Fibroblast of skin of abdomen (primary cell): ENCODE measurements around the gene NTN3.
"Not testable (repeated sequence)": the region's sequence is repeated elsewhere in the genome, so short reads cannot be mapped to it uniquely, and the experiment has no call there.

ENCODE experiments used
- DNase-seq: peaks from one replicate; pipeline ENCODE4 v3.0.0-alpha.2; 2013

The NTN3 gene

DNA sequence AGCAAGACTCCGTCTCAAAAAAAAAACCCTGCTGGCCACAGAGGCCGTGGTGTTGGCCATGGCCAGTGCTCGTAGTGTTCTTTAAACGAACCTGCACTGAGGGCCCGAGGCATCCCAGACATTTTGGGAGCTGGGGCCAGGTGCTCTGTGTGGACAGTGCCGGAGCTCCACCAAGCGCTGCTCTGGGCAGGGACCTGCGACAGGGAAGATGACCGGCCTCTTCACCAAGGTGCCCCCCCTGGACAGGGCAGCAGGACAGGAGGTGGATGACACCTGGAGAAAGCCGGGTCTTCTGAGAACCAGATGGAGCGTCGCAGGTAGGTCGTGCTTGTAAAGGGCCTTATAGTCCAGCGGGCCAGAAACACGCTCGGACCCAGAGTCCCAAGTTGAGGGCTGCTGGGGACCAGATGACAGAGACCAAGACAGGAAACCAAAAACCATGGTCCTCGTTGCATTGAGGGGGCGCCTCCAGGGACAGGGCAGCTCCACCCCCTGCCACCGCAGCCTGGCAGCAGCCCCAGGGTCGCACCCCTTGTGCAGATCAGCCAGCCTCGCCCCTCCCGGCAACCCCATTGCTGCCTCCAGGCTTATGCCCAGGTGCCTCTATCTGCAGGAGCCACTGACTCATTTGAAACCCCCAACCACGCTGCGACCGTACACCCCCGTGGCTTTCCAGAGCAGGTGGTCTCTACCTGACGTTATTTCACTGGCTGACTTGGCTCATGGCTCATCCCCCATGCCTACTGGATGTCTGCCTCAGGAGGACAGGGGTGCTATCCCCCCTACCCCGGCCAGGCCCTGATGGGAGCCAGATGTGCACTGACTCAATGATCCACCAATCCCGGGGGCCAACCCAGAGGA is 4.2 kb upstream of the NTN3 start:
- DNase-seq = no peak

DNA sequence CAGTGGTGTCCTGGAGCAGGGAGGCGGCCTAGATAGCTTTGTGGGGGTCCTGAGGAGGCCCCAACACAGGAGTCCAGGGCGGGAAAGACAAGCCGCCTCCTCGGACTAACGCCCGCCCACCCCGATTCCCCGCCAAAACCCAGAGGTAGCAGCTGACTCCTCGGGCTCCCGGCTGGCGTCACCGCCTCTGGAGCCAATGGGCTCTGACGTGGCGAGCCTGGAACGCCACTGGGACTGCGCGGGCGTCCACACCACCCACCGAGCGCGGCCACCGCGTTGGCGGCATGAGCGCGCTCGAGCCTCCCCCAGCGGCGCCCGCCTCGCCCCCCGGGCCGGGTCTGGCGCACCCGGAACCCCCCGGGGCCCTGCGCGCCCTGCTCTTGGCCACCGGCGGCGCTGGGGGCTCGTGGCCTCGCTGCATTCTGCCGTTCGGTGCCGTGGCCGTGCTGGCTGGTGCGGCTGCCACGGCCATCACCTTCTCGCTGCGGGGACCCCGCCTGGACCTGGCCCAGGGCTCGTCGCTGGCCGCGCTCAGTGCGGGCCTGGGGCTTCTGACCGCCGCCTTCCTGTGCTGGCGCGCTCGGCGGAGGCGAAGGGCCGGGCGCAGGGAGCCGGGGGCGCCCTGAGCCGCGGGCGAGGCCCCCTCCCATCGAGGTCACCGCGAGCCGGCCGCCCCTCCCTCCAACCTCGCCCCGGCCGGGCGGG is 3.4 kb upstream of the NTN3 start:
- DNase-seq = peak; percentile 80

DNA sequence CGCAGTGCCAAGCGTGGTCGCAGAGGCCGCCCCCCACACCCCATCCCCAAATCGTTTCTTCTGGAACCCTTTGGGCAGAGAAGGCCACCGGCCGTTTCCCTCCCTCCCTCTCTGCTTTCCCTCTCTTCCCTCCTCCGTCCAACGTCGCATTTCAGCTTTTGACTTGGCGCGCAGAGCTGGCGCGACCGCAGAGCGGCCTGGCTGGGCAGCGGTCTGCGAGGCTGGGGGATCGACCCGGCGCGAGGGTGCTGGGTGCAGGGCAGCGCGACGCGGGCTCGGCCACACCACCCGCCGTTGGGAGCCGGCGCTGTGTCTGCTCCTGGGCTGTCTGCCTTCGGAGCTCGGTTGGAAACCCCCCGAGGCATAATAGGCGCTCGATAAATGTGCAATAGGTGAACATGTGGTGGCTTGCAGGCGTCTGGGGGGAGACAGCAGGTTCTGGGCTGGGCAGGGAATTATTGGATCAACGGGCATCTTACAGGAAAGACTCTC is 2.8 kb upstream of the NTN3 start:
- DNase-seq = no peak

DNA sequence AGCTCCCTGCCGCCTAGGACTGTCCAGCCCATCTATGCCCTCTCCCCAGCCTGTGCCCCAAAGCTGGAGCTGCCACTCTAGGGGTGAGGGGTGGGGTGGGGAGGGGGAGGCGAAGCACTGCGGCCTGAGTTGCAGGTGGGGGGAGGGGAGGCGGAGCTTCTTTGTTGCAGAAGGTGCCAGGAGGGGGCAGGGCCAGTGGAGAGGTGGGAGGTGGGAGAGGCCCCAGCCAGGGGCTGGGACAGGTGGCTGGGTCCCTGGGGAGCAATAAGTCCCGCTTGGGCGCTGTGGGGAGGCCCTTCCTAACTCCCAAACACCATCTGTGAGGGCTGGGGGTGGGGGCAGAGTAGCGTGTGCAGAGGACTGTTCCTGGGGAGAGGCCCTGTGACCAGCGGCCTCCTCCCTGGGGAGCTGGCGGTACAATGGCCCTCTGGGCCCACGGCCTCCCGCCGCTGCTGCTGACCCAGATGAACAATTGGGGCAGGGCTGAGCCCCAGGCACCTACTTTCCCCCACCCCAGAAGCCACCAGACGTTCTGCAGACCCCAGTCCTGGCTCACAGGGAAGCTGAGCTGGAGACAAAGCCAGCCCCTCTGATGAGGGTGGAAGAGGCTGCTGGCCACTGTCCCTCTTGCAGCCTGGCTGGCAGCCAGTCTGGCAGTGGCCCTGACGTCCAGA is 2.2 kb upstream of the NTN3 start:
- DNase-seq = no peak

DNA sequence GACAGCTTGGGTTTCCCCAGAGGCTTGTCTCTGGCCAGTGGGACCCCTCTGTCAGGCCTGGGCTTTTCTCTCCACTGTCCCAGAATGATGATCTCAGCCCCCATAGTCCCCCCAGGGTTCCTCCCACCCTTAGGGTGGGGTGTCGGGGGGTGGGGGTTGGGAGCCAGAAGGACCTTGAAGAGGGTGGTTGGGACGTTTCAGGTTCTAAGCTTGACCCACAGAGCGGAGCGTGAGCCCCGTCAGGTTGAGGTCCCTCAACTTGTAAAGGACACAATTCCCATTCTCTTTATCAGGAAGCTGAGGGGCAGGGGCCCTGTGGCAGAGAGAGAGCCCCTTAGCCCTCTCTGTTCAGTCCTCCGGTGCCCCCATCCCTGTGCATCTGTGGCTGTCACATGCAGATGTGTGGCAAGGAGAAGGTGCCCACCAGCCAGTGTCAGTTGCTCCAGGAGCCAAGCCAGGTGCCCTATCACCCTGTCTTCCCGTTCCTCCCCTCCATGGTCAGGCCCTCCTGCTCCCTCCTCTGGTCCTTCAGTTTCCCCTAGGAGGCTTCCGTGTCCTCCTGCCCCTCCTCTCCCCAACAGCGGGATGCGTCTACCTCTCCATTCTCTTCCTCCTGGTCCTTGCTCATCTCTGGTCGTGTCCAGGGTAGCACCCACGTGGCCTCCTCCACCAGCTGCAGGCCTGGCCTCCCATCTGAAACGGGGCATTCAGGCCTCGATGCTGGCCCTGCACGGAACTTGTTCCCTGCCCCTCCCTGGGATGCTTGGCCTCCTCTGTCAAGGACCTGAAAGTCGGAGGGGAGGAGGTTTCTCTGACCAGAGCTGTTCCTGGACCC is 1.5 kb upstream of the NTN3 start:
- no peak for DNase-seq

DNA sequence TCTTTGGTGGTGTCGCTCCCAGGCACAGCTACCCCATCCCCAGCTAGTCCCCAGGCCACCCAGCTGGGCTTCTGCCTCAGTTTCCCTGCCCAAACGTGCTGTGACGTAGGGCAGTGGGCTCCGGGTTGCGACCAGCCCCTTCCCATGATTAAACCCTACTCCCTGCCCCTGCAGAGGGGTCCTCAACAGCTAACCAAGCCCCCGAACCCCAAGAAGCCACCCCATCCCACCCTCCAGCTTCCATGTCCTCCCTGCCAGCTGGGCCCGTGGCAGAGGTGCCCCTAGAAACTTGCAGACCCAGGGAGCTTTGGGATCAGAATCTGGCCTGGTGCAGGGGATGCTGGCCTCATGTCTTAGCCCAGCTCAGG is 879 bp upstream of the NTN3 start:
- no peak for DNase-seq

DNA sequence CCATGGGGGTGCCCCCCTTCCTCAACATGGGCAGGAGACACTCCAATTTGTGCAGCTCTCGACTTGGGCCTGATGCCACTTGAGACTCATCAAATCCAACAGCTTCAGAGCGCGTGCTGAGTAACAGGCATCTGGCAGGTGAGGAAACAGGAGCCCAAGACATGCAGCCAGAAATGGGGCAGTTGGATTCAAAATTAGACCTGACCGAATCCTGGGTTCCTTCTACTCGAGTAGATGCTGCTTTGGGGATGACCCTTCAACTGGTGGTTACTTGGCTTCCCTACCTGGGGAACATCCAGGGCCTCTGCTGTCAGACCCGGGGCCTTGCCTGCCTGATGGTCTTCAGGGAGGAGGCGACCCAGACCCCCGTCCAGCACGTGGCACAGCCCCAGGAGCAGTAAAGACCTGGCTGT is 488 bp upstream of the NTN3 start:
- DNase-seq = no peak

DNA sequence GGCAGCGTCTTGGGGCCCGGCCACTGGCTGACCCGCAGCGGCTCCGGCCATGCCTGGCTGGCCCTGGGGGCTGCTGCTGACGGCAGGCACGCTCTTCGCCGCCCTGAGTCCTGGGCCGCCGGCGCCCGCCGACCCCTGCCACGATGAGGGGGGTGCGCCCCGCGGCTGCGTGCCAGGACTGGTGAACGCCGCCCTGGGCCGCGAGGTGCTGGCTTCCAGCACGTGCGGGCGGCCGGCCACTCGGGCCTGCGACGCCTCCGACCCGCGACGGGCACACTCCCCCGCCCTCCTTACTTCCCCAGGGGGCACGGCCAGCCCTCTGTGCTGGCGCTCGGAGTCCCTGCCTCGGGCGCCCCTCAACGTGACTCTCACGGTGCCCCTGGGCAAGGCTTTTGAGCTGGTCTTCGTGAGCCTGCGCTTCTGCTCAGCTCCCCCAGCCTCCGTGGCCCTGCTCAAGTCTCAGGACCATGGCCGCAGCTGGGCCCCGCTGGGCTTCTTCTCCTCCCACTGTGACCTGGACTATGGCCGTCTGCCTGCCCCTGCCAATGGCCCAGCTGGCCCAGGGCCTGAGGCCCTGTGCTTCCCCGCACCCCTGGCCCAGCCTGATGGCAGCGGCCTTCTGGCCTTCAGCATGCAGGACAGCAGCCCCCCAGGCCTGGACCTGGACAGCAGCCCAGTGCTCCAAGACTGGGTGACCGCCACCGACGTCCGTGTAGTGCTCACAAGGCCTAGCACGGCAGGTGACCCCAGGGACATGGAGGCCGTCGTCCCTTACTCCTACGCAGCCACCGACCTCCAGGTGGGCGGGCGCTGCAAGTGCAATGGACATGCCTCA is 773 bp downstream of the NTN3 start:
- no peak for DNase-seq

DNA sequence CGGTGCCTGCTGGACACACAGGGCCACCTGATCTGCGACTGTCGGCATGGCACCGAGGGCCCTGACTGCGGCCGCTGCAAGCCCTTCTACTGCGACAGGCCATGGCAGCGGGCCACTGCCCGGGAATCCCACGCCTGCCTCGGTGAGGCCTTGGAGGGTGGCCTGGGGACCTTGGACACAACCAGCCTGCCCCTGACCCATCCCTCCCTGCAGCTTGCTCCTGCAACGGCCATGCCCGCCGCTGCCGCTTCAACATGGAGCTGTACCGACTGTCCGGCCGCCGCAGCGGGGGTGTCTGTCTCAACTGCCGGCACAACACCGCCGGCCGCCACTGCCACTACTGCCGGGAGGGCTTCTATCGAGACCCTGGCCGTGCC is 1.4 kb downstream of the NTN3 start:
- no peak for DNase-seq

DNA sequence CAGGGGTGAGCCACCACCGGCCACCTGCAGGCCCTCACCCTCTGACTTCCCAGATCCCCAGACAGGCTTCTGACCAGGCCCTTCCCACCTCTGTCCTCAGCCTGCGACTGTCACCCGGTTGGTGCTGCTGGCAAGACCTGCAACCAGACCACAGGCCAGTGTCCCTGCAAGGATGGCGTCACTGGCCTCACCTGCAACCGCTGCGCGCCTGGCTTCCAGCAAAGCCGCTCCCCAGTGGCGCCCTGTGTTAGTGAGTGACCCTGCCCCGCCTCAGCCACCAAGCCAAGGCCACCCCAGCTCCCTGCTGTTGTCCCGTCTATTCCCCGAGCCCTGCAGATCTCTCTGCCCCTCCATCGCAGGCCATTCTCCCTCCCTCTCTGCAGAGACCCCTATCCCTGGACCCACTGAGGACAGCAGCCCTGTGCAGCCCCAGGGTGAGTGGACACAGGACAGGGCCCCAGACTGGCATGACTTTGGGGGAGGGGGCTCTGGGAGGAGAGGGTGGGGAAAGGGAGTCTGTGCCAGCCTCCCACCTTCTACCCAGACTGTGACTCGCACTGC is 1.9 kb downstream of the NTN3 start:
- DNase-seq = no peak

DNA sequence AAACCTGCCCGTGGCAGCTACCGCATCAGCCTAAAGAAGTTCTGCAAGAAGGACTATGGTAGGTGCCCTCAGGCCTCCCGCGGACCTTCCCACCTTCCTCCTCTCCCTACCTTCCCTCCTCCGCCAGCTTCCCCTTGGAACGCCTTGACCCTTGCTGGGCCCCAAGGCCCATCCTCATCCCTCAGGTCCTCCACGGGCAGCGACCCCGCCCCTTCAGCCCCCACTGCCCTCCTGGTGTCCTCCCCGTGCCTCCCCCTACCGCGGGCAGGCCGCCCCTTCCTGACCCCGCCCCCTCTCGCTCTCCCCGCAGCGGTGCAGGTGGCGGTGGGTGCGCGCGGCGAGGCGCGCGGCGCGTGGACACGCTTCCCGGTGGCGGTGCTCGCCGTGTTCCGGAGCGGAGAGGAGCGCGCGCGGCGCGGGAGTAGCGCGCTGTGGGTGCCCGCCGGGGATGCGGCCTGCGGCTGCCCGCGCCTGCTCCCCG is 2.4 kb downstream of the NTN3 start:
- no peak for DNase-seq

DNA sequence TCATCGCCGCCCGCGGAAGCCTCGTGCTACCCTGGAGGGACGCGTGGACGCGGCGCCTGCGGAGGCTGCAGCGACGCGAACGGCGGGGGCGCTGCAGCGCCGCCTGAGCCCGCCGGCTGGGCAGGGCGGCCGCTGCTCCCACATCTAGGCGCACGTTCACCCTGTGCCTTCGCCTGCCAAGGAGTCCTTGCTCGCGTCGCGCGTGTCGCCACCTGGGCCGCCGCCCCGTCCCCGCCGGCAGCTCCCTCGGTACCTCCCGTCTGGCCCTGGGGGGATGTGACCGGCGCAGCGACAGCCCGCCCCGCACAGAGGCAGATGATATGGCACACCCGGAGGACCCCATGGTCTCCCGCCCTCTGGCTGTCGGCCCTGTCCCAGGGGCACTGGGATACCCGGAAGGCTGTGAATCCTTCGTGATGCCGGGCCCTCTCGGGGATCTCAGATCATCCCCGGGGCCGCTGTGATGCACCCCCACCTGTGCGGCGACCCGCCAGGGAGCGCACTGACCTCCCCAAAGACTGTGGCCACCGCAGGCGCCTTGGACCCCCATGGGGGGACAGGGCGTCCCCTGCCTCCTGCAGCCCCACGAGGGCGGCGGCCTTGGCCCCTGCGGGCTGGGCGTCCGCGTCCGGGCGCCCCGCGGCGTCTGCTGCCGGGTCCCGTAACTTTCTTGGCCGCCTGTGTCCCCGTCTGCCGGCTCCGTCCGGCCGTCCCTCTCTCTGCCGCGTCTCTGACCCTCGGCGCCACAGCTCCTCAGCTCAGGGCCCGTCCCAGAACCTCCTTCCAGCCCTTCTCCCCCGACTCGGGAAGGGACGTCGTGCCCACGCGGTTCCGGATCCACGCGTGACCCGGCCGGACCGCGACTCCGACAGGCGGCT is 3.1 kb downstream of the NTN3 start:
- DNase-seq = peak; percentile 35

DNA sequence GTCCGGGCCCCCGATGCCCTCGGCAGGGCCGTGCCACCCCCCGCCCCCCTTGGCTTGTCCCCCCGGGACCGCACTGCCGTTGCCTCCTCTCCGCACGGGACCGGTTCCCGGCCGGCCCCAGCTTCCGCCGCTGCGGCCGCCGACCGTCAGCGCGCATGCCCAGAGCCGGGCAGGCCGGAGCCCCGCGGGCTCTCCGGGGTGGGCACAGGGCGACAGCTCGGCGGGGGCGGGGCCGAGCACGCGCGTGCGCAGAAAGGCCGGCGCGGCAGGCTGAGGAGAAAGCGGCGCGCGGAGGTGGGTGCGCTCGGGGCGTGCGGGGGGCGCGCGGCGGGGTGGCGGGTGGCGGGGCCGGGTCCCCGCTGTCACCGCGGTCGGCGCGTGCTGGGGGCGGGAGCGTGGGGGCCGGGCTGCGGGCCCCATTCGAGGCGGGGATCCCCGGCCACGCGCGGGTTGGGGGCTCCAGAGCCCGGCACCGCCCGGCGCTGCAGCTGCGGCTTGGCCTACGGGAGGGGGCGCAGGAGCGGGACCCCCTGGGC is 3.8 kb downstream of the NTN3 start, which contains the start of gene TBC1D24:
TSS of gene TBC1D24 (plus strand) at position 251 of the 536 bp plus-strand sequence. CDS start 21,022 bp downstream, outside the sequence.
- DNase-seq = peak; percentile 82

DNA sequence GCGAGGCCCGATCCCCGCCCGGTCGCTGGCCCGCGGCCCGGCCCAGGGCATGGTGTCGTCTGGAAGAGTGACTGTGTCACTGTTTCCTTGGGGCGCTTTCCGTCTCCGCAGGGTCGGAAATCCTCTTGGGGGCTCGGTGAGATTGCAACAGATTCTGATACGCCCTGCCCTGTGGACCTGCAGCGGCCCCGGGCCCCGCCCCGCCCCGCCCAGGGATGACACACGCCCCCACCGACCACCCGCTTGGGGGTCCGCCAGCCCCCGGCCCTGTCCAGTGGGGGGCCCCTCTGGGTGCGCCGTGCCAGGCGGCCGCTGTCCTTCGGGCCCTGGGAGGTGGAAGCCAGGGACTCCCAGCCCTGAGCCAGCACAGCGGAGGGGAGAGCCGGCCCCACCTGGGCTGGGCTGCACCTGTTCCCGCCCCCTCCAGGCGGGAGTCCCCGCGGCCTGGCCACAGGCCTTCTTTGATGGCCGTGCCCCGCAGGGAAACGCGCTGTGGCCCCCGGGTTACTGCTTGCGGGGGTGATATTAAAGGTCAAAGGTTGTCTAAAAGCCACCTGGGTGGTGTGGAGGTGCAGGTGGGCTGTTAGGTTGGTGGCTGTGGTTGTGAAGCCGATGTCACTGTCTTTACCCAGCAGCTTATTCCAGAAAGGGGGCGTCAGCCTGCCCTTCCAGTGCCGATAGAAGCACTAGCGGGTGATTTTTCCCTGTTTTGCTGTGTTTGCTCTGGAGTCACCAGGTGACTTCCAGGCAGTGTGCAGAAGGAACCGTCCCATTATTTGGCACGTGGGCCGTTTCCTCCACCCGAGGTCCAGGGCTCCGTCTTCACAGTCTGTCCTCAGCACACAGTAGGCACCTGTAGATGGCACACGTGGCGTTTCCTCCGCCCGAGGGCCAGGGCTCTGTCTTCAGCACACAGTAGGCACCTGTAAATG is 4.6 kb downstream of the NTN3 start:
- DNase-seq = no peak

DNA sequence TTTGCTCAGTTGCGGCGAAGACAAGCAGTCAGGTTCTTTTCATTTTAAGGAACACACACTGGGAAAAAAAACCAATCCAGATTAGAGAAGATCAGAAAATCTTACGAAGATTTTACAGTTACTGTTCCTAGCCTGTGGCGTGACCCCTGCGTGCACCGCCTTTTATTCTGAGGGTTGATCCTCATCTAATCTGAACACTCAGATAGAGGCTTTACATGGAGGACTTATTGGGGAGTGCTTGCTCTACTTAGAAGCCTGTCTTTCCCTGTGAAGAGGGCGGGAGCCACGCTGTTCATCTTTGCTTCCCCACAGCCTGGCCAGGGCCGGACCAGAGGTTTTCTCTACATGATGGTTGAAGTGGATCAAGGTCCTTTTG is 5.2 kb downstream of the NTN3 start:
- DNase-seq = no peak

DNA sequence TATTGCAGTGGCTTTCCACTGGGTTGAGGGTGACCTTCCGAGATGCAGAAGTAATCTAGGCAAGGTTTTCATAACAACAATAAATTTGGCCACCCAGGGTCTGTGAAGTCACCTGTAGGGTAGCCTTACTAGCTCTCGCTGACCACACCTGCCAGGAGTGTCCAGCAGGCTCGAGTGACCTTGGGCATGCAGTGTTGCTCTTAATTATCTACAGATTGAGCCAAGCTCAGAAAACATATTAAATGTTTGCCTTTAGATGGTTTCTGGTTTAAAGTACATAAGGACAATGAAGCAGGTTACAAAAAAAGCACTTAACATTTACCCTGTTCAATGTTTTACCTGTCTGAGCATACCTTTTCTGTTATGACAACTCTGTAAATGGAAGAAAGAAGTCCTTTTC is 5.6 kb downstream of the NTN3 start:
- no peak for DNase-seq

DNA sequence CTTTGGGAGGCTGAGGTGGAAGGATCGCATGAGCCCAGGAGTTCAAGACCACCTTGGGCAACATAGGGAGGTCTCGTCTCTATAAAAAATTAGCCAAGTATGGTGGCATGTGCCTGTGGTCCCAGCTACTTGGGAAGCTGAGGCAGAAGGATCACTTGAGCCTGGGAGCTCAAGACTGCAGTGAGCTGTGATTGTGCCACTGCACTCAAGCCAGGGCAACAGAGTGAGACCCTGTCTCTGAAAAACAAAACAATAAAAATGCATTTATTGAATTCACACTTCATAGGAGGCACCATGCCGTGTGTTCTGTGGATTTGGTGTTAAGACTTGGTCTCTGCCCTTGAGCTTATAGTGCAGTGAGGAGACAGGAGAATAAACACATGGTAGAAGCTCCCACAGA is 6.2 kb downstream of the NTN3 start:
- no peak for DNase-seq

DNA sequence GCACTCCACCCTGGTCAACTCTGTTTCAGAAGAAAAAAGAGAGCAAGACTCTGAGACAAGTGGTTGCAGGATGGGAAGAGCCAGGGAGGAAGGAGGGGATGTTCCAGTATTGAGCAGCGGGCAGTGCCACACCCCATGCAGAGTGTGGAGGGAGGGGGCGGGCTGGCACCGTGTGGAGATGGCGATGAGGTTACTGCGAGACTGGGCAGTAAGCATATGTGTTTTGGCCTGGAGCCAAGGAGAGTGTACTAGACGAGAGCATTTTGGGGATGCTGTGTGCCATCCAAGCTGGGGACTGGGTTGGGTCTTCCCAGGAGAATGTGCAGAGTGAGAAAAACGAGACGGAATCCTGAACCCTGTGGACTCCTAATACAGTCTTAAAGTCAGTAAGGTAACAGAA is 7.2 kb downstream of the NTN3 start:
- no peak for DNase-seq

DNA sequence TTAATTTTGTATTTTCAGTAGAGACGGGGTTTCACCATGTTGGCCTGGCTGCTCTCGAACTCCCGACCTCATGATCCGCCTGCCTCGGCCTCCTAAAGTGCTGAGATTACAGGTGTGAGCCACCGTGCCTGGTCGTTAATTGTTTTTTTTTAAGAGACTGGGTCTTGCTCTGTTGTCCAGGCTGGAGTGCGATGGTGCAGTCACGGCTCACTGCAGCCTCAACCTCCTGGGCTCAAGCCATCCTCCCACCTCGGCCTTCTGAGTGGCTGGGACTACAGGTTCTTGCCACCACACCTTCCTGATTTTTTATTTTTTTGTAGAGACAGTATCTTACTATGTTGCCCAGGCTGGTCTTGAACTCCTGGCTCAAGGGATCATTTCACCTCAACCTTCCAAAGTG is 8.9 kb downstream of the NTN3 start:
- not testable (repeated sequence) for DNase-seq
